T-helper 2 cell (primary cell): ENCODE data around the gene SLC38A7.
A peak's percentile ranks its signal among the peaks of the same experiment; 100 is the strongest.
"Not testable (repeated sequence)": the region's sequence is repeated elsewhere in the genome, so short reads cannot be mapped to it uniquely, and the experiment has no call there.

Experiments used
- DNase-seq, 5 experiments: peaks; one replicate each; pipeline versions ENCODE4 v3.0.0 to v3.0.0-alpha.2; 2012 to 2022
- total RNA-seq, 2 donors: gene quantifications; one replicate each; lab custom pipeline; 2026; lab: John Stamatoyannopoulos, UW

The SLC38A7 gene
- total RNA-seq: 2.8 to 6.9 reads per million in 2 donors

- DNase-seq: peak; percentile 30 to 74 (median 55)
Measured at GRCh38 chr16:58684354-58685083, at the start of gene SLC38A7. TSS of gene SLC38A7 (minus strand) at chr16:58684770. CDS start at chr16:58680126, 4,644 bp downstream.

- peak; percentile 58 to 89 (median 66) for DNase-seq
Measured at GRCh38 chr16:58733671-58734458, 49.3 kb upstream of the SLC38A7 start, which contains the start of gene GOT2. TSS of gene GOT2 (minus strand) at chr16:58734316. CDS start at chr16:58734228, 88 bp downstream.

- DNase-seq: no peak
Measured at GRCh38 chr16:58733248-58733670, 48.7 kb upstream of the SLC38A7 start.

GRCh38 chr16:58732545-58733247 is 48.1 kb upstream of the SLC38A7 start:
- DNase-seq: peak in 1 of 5 experiments; percentile 44

GRCh38 chr16:58730724-58731370 is 46.3 kb upstream of the SLC38A7 start:
- no peak for DNase-seq

GRCh38 chr16:58727796-58728568 is 43.4 kb upstream of the SLC38A7 start:
- no peak for DNase-seq

GRCh38 chr16:58727028-58727781 is 42.6 kb upstream of the SLC38A7 start:
- DNase-seq: no peak

GRCh38 chr16:58723109-58723508 is 38.5 kb upstream of the SLC38A7 start:
- DNase-seq: no peak

GRCh38 chr16:58717994-58718393 is 33.4 kb upstream of the SLC38A7 start:
- no peak for DNase-seq

GRCh38 chr16:58716468-58716867 is 31.9 kb upstream of the SLC38A7 start:
- DNase-seq: no peak

- DNase-seq: no peak
Measured at GRCh38 chr16:58713742-58714141, 29.2 kb upstream of the SLC38A7 start.

GRCh38 chr16:58709333-58709732 is 24.8 kb upstream of the SLC38A7 start:
- DNase-seq: no peak

GRCh38 chr16:58699151-58699550 is 14.6 kb upstream of the SLC38A7 start:
- DNase-seq: peak in 1 of 5 experiments; percentile 43

GRCh38 chr16:58695368-58695767 is 10.8 kb upstream of the SLC38A7 start:
- DNase-seq: no peak

- DNase-seq: no peak
Measured at GRCh38 chr16:58692450-58692849, 7.9 kb upstream of the SLC38A7 start.

GRCh38 chr16:58686985-58687706 is 2.6 kb upstream of the SLC38A7 start:
- DNase-seq: not testable (repeated sequence)

GRCh38 chr16:58685084-58685449 is 497 bp upstream of the SLC38A7 start:
- DNase-seq: no peak

- DNase-seq: no peak
Measured at GRCh38 chr16:58684001-58684353, 593 bp downstream of the SLC38A7 start.

GRCh38 chr16:58679763-58680162 is 4.8 kb downstream of the SLC38A7 start:
- no peak for DNase-seq

- peak in 1 of 5 experiments; percentile 37 for DNase-seq
Measured at GRCh38 chr16:58678716-58679115, 5.9 kb downstream of the SLC38A7 start.
